GM19397 (cell line): ENCODE measurements around the gene GARS1.
A peak's percentile ranks its signal among the peaks of the same experiment; 100 is the strongest.
"Not testable (repeated sequence)": the region's sequence is repeated elsewhere in the genome, so short reads cannot be mapped to it uniquely, and the experiment has no call there.

Experiments used
- ATAC-seq: cut with Tn5 transposase; IDR thresholded peaks from one replicate; pipeline ENCODE4 v1.9.1; 2021; ENCODE audit warnings: mild to moderate bottlenecking, moderate library complexity; ENCODE audit not compliant: unreplicated experiment

Gene GARS1

DNA sequence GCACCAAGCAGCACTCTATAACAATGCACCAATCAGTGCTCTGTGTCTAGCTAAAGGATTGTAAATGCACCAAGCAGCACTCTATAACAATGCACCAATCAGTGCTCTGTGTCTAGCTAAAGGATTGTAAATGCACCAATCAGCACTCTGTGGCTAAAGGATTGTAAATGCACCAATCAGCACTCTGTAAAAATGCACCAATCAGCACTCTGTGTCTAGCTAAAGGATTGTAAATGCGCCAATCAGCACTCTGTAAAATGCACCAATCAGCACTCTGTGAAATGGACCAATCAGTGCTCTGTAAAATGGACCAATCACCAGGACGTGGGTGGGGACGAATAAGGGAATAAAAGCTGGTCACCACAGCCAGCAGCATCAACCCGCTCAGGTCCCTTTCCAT lies 24.4 kb upstream of the GARS1 start:
- ATAC-seq = not testable (repeated sequence)

DNA sequence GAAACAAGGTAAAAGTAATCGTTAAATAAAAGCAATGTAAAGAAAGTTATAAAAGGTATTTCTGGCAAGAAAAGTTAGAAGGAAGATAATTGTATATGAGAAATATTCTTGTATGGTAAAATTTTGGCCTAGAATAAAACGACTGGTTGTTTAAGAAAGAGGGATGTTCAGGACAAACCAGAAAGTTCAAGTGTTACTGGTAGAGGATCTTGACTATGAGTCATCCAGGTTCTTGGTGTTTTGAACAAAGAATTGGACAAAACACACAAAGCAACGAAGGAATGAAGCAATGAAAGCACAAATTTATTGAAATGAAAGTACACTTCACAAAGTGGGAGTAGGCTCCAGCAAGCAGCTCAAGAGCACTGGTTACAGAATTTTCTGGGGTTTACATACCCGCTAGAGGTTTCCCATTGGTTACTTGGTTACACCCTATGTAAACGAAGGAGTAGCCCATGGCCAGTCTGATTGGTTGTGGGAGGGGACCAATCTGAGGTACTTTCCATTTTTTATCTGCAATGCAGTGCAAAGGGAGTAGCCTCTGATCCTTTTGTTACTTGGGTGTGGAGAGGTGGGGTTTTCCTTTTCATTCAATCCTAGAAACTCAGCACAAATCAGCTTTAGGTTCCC lies 22.4 kb upstream of the GARS1 start:
- no peak for ATAC-seq

- no peak for ATAC-seq
Measured at GRCh38 chr7:30575910-30576309, 18.8 kb upstream of the GARS1 start.

GRCh38 chr7:30583181-30583580 lies 11.5 kb upstream of the GARS1 start:
- no peak for ATAC-seq

DNA sequence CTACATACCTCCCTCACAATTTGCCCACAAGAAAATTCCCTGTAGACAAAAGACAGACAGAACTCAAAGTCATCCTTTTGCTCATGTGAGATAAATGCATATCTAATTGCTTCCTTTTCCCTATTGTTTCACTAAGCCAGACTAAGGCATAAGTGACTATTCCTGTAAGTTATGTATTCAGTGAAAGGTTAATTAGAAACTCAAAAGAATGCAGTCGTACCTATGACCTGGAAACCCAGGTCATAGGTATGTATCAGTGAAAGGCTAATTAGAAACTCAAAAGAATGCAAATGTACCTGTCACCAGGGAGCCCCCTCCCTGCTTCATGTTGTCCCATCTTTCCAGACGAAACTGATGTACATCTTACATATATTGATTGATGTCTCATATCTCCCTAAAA lies 10.3 kb upstream of the GARS1 start:
- no peak for ATAC-seq

DNA sequence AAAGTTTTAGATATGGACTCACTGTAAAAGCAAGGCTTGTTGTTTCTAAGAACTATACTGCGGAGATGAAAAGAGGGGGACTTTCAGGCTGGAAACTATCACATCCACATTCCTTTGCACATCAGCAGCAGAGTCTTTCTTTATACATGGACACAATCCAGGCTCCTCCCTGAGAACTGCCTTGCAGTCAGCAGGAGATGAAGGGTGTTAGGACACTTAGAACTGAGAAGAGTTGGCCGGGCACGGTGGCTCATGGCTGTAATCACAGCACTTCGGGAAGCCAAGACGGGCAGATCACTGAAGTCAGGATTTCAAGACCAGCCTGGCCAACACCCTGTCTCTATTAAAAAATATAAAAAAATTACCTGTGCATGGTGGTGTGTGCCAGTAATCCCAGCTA lies 9.7 kb upstream of the GARS1 start:
- no peak for ATAC-seq

GRCh38 chr7:30585675-30586074 lies 9.0 kb upstream of the GARS1 start:
- no peak for ATAC-seq

GRCh38 chr7:30587547-30587946 lies 7.1 kb upstream of the GARS1 start:
- not testable (repeated sequence) for ATAC-seq

GRCh38 chr7:30589111-30589510 lies 5.6 kb upstream of the GARS1 start:
- no peak for ATAC-seq

GRCh38 chr7:30594048-30594539 lies 584 bp upstream of the GARS1 start:
- peak; percentile 31 for ATAC-seq

DNA sequence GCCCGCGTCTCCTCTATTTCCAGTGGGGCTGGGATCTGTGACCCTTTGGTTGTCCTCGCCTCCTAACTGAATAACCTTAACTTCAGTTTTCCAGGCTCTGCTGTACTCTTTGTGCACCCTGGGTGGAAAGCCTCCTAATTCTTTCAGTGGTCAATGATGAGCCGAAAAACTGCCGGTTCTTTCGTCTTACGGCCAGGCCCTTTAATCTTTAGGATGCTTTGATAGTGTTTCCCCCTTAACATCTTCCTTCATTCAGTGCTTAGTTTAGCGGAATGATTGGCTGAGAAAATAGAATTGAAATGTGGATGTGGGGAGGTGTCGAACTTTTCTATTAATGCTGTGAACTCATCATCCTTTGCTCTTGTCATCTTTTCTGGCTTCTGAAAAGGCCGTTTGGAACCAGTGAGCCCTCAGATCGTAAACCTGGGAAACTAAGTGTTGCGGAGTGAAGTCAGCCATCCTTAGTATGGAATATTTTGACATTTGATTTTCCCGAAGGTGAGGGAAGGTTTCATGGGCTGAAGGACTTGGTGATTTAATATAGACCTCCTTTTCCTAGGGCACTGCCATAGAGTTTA lies 847 bp downstream of the GARS1 start:
- no peak for ATAC-seq

GRCh38 chr7:30596014-30596641 lies 1.4 kb downstream of the GARS1 start:
- ATAC-seq = no peak

- ATAC-seq = no peak
Measured at GRCh38 chr7:30596721-30597120, 2.0 kb downstream of the GARS1 start.

GRCh38 chr7:30598121-30598876 lies 3.6 kb downstream of the GARS1 start:
- no peak for ATAC-seq

DNA sequence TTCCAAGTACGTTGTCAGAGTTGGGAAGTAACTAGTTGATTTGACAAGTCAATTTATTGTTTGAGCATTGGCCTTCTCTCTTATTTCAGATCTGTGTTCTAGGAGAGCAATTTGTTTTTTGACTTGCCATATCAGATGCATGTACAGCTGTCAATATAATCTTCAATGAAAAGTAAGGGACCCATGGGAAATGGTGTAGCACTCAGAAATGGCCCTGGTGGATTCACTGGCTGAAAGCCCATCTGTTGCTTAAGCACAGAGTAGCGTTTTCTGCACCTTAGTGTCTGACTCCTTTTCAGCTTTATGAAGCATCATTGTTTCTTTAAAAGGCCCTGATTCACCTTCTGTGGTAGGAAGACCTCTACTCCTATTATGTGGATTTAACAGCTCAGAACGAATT lies 10.2 kb downstream of the GARS1 start:
- no peak for ATAC-seq

- ATAC-seq = no peak
Measured at GRCh38 chr7:30605832-30606231, 11.2 kb downstream of the GARS1 start.

DNA sequence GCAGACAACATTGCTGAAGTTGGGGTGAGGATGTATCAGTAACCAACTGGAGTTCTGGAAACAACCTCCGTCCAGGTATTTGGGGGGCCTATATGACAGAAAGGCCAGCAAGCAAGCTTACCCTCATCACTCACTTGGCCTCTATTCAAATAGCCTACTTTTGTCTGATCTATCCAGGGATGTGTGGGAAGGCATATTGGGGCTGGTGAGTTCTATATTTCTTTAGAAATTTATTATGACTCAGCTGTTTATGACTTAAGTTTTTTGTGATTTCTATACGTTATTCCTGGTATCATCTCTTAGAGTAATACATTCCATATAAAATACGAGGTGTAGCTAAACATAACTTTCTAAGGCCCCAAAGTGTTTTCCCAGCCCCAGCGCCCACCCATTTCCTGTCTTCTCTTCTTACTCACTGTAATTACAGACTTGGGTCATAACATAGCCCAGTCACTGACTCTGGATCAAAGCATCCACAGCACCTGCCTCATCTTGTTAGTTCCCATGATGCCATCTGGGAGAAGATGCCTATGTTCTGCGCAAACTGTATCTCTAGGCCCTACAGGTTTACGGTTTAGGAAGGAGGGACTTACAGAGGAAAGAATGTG lies 18.1 kb downstream of the GARS1 start:
- no peak for ATAC-seq

DNA sequence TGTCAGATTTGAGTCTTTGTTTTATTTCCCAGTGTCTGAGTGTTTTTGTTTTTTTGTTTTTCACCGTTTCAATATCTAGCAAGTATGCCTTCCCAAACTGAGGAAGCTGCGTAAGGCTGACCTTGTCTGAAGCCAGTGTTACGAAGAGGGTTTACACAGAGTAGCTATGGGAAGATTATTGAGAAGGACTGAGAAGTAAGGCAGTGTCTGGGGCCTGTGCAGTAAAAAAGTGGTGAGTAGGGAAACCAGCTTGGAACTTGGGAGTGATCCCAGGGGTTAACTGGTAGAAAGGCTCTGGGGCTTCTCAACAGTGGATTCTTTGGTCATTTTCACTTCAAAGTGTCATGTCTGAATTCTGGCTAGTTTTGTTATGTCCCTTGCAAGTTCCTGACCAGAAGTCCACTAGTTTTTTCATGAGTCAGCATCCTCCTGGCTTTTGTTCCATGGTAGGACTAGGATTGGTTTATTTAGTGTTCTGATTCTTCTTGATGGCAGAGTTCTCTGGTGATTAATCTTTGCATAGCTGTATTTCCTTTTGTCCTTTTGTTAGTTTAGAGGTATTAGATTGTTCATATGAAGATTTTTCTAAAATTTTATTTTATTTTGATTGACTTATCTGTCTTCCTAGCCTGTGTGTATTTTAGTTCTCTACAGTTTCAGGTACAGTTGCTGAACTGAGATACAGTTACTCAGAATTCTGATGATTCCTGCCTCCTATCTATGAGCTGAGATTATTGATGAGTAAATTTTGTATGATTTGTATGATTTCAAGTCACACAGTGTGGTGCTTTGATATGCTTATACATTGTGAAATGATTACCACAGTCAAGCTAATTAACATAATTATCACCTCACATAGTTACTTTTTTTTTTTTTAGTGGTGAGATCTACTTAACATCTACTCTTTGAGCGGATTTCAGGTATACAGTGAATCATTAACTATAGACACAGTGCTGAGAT lies 19.0 kb downstream of the GARS1 start:
- ATAC-seq = no peak

GRCh38 chr7:30616318-30616717 lies 21.6 kb downstream of the GARS1 start:
- ATAC-seq = no peak

DNA sequence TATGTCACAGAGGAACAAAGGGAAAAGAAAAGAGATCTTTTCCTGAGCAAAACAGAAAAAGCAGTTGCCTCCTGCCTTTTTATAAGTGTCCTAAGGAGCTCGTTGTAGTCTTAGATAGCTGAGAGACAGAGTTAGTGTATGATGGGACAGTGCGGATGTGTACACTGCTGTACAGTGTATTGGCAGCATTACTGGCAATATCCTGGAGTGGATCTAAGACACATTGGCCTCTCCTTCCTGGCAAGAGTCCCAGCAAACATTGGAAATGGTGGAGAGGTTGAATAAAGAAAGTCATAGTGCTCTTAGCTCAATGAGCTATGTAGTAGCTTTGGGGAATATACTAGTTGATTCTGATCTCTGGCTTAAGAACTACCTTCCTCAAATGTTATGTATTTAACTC lies 22.7 kb downstream of the GARS1 start:
- no peak for ATAC-seq
